Caco-2 (cell line): ENCODE data around the gene ELMOD1. TPM values are rescaled to one million over a fixed set of nuclear protein-coding genes. Genes with fewer than 3 reads are reported as not detected.

Experiments used
- BruUV-seq: library from RNA; stranded (reverse); fragments of 400-500 nt; replicated peaks from 2 replicates; lab custom pipeline; 2021; lab: Mats Ljungman, UMichigan
- CTCF ChIA-PET: fragments of 300-600 bp; sonication (Branson Sonifier 250); formaldehyde crosslinking; loops from one replicate; lab custom pipeline; 2022; ENCODE audit warnings: antibody characterized with exemption; lab: Charles Lee
- POLR2A ChIA-PET: fragments of 300-600 bp; sonication (Branson Sonifier 250); formaldehyde crosslinking; loops from one replicate; lab custom pipeline; 2022; ENCODE audit warnings: antibody characterized with exemption; lab: Charles Lee
- DNase-seq, 2 experiments: peaks; one replicate each; pipeline versions ENCODE4 v3.0.0 to v3.0.0-alpha.2; 2020 to 2022
- H3K27me3 ChIP-seq: replicated peaks from 2 replicates; pipeline ENCODE4 v1.6.0; 2011; ENCODE audit warnings: low read length; ENCODE audit not compliant: control insufficient read depth, insufficient read depth
- H3K36me3 ChIP-seq: 2 replicates; pipeline ENCODE4 v1.5.1; 2011; ENCODE audit warnings: low read length; ENCODE audit not compliant: control insufficient read depth, insufficient read depth
- H3K4me1 ChIP-seq: fragments of 250-450 bp; sonication (Bioruptor Pico); 2 replicates; pipeline ENCODE4 v1.5.1; 2020; ENCODE audit warnings: mild to moderate bottlenecking
- H3K4me3 ChIP-seq: 2 replicates; pipeline ENCODE4 v1.5.1; 2011; ENCODE audit warnings: low read depth, mild to moderate bottlenecking, control low read depth, low read length
- H3K9me3 ChIP-seq: fragments of 250-450 bp; sonication (Bioruptor Pico); 2 replicates; pipeline ENCODE4 v1.5.1; 2020; ENCODE audit warnings: mild to moderate bottlenecking, moderate library complexity
- H3K27ac Mint-ChIP-seq: one replicate; pipeline ENCODE4 v1.8.0; 2022; ENCODE audit warnings: mixed read lengths; ENCODE audit not compliant: unreplicated experiment
- H3K27me3 Mint-ChIP-seq: one replicate; pipeline ENCODE4 v1.8.0; 2022; ENCODE audit warnings: mixed read lengths; ENCODE audit not compliant: insufficient read depth, unreplicated experiment
- H3K36me3 Mint-ChIP-seq: one replicate; pipeline ENCODE4 v1.8.0; 2022; ENCODE audit warnings: mild to moderate bottlenecking, mixed read lengths; ENCODE audit not compliant: insufficient read depth, unreplicated experiment
- H3K4me1 Mint-ChIP-seq: one replicate; pipeline ENCODE4 v1.8.0; 2022; ENCODE audit warnings: low read depth, mixed read lengths; ENCODE audit not compliant: unreplicated experiment
- H3K4me3 Mint-ChIP-seq: one replicate; pipeline ENCODE4 v1.8.0; 2022; ENCODE audit warnings: mild to moderate bottlenecking, moderate library complexity, mixed read lengths; ENCODE audit not compliant: unreplicated experiment
- H3K9me3 Mint-ChIP-seq: one replicate; pipeline ENCODE4 v1.8.0; 2022; ENCODE audit warnings: mixed read lengths; ENCODE audit not compliant: unreplicated experiment
- intact Hi-C: fragments of 100-400 bp; cut with micrococcal nuclease; formaldehyde crosslinking; loops from one replicate; pipeline ENCODE4 v1.10.0; 2022; ENCODE audit not compliant: unreplicated experiment
- total RNA-seq: library from RNA; stranded (reverse); gene quantifications from 2 replicates; pipeline ENCODE4 v1.2.3, GENCODE V29; 2022
- TF ChIP-seq, protein P1 (sequence below), 2 experiments: fragments of 200-600 bp in 1 of 2; IDR thresholded peaks; 1 replicate in 1 of 2; 2 replicates in 1 of 2; pipeline versions ENCODE4 v1.5.1 to v1.8.0; 2011 to 2022; ENCODE audit warnings: antibody characterized with exemption in 1 of 2, control low read depth in 1 of 2, inconsistent platforms in 1 of 2, low read depth in 1 of 2, low read length in 1 of 2, mild to moderate bottlenecking in 1 of 2, moderate library complexity in 1 of 2; ENCODE audit not compliant: insufficient read depth in 1 of 2, severe bottlenecking in 1 of 2, unreplicated experiment in 1 of 2

ELMOD1 gene
- total RNA-seq, 1 experiment from 2014 or later = not detected

DNA sequence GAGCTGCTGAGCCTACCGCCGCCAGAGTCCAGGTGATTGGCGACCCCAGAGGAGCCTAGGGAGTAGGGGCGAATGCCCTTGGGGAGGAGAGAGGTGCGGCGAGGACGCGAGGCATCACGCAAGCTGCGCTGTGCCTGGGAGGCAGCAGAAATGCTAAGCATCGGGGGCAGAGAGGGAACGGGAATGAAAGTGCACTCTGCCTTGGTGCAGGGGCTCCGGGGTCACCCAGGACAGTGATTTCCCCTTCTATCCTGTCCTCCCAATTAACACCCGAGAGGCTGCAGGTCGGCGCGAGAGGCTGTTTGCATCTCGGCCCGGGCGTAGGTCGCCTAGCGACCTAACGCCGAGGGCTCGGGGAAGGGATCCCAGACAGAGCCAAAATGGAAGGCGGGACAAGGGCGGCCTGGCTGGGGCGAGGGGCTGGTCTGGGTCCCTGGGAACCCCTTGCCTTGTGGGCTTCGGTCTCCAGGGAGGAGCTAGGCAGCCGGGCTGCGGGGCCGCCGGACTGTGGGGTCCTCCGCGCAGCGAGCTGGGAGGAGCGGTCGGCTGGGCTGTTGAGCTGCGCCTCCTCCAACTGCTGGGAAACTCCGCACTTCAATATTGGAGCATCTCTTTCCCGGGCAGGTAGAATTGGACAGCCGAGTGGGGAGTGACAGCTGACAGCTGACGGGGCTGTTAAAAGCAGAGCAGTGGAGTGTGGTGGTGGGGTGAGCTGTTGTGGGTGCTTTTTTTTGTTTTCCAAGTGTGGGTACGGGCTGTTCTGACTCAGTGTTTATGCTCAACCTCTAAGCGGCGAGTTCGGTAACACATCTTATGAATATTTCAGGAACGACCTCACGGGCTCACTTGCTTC is 657 bp downstream of the ELMOD1 start:
- no TSS peak for BruUV-seq
- CTCF ChIA-PET = interaction anchor here (0.7 kb wide), 1 partner anchor 98 kb away, joined by 4 read pairs; no protein-coding TSS in a partner anchor
- H3K4me3 Mint-ChIP-seq = peak overlapping the region; percentile 75
- no peaks in the 10 kb centered on the region for H3K9me3 Mint-ChIP-seq
- Histone ChIP-seq H3K36me3 (no peaks in the 10 kb centered on the region), H3K4me3 (peak overlapping the region; percentile 77), H3K4me1 (peaks cover 4% of the 10 kb centered on the region; the same call in 1 of the 2 replicates), H3K27me3 (peaks cover 11% of the 10 kb centered on the region), H3K9me3 (no peaks in the 10 kb centered on the region)
- DNase-seq = peak in 1 of 2 experiments; percentile 35
- TF ChIP-seq, protein P1, sequence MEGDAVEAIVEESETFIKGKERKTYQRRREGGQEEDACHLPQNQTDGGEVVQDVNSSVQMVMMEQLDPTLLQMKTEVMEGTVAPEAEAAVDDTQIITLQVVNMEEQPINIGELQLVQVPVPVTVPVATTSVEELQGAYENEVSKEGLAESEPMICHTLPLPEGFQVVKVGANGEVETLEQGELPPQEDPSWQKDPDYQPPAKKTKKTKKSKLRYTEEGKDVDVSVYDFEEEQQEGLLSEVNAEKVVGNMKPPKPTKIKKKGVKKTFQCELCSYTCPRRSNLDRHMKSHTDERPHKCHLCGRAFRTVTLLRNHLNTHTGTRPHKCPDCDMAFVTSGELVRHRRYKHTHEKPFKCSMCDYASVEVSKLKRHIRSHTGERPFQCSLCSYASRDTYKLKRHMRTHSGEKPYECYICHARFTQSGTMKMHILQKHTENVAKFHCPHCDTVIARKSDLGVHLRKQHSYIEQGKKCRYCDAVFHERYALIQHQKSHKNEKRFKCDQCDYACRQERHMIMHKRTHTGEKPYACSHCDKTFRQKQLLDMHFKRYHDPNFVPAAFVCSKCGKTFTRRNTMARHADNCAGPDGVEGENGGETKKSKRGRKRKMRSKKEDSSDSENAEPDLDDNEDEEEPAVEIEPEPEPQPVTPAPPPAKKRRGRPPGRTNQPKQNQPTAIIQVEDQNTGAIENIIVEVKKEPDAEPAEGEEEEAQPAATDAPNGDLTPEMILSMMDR (IDR thresholded peaks at IDR 0.05; ENCODE audit: insufficient read depth in 1 of 2, low read depth in 1 of 2, low read length in 1 of 2, severe bottlenecking in 1 of 2, unreplicated experiment in 1 of 2) = no peak
- H3K36me3 Mint-ChIP-seq = no peaks in the 10 kb centered on the region
- peaks cover 17% of the 10 kb centered on the region for H3K4me1 Mint-ChIP-seq
- intact Hi-C loops = no loop called here
- POLR2A ChIA-PET = no interaction called here
- H3K27ac Mint-ChIP-seq = no peak overlapping the region
- H3K27me3 Mint-ChIP-seq = peaks cover 40% of the 10 kb centered on the region

DNA sequence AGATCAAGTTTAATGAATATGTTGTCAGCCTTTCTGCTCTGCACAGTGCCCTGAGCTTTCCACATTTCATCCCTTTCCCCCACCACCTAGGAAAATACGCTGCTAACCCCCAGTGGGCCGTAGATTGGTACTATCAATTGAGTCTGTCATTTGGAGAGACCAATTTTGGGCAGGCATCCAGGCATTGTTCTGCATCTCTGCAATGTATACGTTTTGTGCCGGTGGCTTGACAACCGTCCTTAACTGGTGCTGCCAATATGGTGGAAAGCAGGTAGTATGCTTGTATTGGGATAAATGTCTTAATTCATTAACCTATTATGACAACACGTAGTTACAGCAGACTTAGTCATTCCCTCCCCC is 1.3 kb downstream of the ELMOD1 start:
- no peaks in the 10 kb centered on the region for H3K36me3 Mint-ChIP-seq
- H3K9me3 Mint-ChIP-seq = no peaks in the 10 kb centered on the region
- peak overlapping the region; percentile 75 for H3K4me3 Mint-ChIP-seq
- H3K36me3 ChIP-seq = no peaks in the 10 kb centered on the region
- peaks cover 38% of the 10 kb centered on the region for H3K27me3 Mint-ChIP-seq
- H3K4me3 ChIP-seq = no peak overlapping the region
- POLR2A ChIA-PET = no interaction called here
- DNase-seq = no peak
- peaks cover 4% of the 10 kb centered on the region; the same call in 1 of the 2 replicates for H3K4me1 ChIP-seq
- TF ChIP-seq, protein P1 (IDR thresholded peaks at IDR 0.05; ENCODE audit: insufficient read depth in 1 of 2, low read depth in 1 of 2, low read length in 1 of 2, severe bottlenecking in 1 of 2, unreplicated experiment in 1 of 2) = no peak
- no TSS peak for BruUV-seq
- intact Hi-C loops = no loop called here
- no peak overlapping the region for H3K27ac Mint-ChIP-seq
- H3K4me1 Mint-ChIP-seq = peaks cover 17% of the 10 kb centered on the region
- no peaks in the 10 kb centered on the region for H3K9me3 ChIP-seq
- H3K27me3 ChIP-seq = peaks cover 11% of the 10 kb centered on the region
- CTCF ChIA-PET = interaction anchor here (0.7 kb wide), 1 partner anchor 97 kb away, joined by 4 read pairs; no protein-coding TSS in a partner anchor

DNA sequence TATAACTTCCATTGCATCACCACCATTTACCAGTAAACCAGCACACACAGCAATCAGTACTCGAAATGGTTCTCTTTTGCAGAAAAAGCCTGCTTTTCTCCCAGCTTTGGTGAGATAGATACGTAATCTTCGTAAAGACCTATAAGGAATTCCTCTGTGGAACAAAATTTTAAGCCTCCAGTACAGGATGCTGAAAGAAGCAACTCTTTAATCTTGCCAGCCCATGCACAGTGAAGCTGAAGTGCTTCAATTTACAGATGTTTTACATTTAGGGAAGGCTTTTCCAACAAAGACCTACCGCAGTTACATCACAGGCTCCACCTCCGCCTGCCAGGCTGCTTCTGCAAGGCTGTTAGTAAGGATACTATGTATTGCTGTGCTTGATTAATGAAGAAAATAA is 1.9 kb downstream of the ELMOD1 start:
- Histone ChIP-seq H3K36me3 (no peaks in the 10 kb centered on the region), H3K4me1 (peaks cover 4% of the 10 kb centered on the region; the same call in 1 of the 2 replicates), H3K27me3 (peaks cover 11% of the 10 kb centered on the region), H3K9me3 (no peaks in the 10 kb centered on the region), H3K4me3 (no peak overlapping the region)
- BruUV-seq = no TSS peak
- ChIA-PET CTCF (no interaction called here), POLR2A (no interaction called here)
- H3K36me3 Mint-ChIP-seq = no peaks in the 10 kb centered on the region
- no peak for DNase-seq
- H3K9me3 Mint-ChIP-seq = no peaks in the 10 kb centered on the region
- intact Hi-C loops = no loop called here
- H3K4me3 Mint-ChIP-seq = no peak overlapping the region
- TF ChIP-seq, protein P1 (IDR thresholded peaks at IDR 0.05; ENCODE audit: insufficient read depth in 1 of 2, low read depth in 1 of 2, low read length in 1 of 2, severe bottlenecking in 1 of 2, unreplicated experiment in 1 of 2) = no peak
- H3K4me1 Mint-ChIP-seq = peaks cover 17% of the 10 kb centered on the region
- peaks cover 34% of the 10 kb centered on the region for H3K27me3 Mint-ChIP-seq
- no peak overlapping the region for H3K27ac Mint-ChIP-seq
